MG63 (cell line): Measurements from ENCODE around the gene SLC39A8. TPM values are rescaled to one million over a fixed set of nuclear protein-coding genes. Genes with fewer than 3 reads are reported as not detected.
A peak's percentile ranks its signal among the peaks of the same experiment; 100 is the strongest.

Experiments
- DNase-seq: peaks from one replicate; pipeline ENCODE4 v3.0.0-alpha.2; 2020
- H3K27me3 ChIP-seq: fragments of 250-450 bp; sonication (Bioruptor Pico); 2 replicates; pipeline ENCODE4 v1.5.1; 2020; ENCODE audit warnings: mild to moderate bottlenecking, moderate library complexity
- H3K36me3 ChIP-seq: fragments of 250-450 bp; sonication (Bioruptor Pico); 2 replicates; pipeline ENCODE4 v1.5.1; 2020; ENCODE audit warnings: mild to moderate bottlenecking, moderate library complexity
- H3K4me3 ChIP-seq: fragments of 250-450 bp; sonication (Bioruptor Pico); 2 replicates; pipeline ENCODE4 v1.5.1; 2020; ENCODE audit warnings: mild to moderate bottlenecking, moderate library complexity
- H3K9me3 ChIP-seq: fragments of 250-450 bp; sonication (Bioruptor Pico); 2 replicates; pipeline ENCODE4 v1.5.1; 2020; ENCODE audit warnings: mild to moderate bottlenecking, moderate library complexity
- total RNA-seq: library from RNA; depleted of rRNA; stranded (reverse); fragments of >200 nt; shearing (Covaris generic); gene quantifications from 2 replicates; pipeline ENCODE4 v1.2.3, GENCODE V29; 2014; ENCODE audit warnings: low replicate concordance

Gene SLC39A8
- total RNA-seq, 1 experiment from 2014 or later, result 5.5 TPM

GRCh38 chr4:102345795-102346100 is 466 bp upstream of the SLC39A8 start:
- H3K27me3 ChIP-seq, result no peaks in the 10 kb centered on the region
- H3K9me3 ChIP-seq, result no peaks in the 10 kb centered on the region
- H3K4me3 ChIP-seq, result peak overlapping the region; percentile 55
- no peak for DNase-seq
- H3K36me3 ChIP-seq, result no peaks in the 10 kb centered on the region

GRCh38 chr4:102344520-102344953 is 745 bp downstream of the SLC39A8 start:
- no peaks in the 10 kb centered on the region for H3K9me3 ChIP-seq
- no peaks in the 10 kb centered on the region for H3K27me3 ChIP-seq
- peak overlapping the region; percentile 55 for H3K4me3 ChIP-seq
- DNase-seq, result peak; percentile 45
- no peaks in the 10 kb centered on the region for H3K36me3 ChIP-seq

DNA sequence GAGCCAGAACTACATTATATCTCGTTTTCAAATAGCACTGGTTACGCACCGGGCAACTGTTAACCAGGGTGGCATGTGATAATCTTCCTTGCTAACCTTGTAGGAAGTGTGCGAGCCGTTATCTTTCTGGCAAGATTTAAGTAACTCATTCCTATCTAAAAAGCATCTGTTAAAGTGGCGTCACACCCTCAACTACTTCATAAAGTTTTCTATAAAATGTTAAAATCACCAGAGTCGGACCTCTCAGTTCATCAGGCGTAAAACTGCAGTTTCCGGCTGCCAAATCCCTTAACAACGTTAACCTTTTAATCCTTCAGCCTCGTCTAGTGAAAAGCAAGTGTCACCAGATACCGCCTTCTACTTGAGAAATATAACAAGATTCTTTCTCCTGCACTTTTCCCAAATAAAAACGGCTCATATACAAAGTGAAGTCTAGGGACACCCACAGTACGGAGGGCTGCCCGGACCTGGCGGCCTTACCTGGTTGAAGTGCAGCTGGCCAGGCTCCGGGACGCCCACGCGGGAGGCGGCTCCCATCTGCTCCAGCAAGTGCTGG is 1.2 kb downstream of the SLC39A8 start:
- no peak for DNase-seq
- Histone ChIP-seq H3K36me3 (no peaks in the 10 kb centered on the region), H3K4me3 (peak overlapping the region; percentile 55), H3K27me3 (no peaks in the 10 kb centered on the region), H3K9me3 (no peaks in the 10 kb centered on the region)

- DNase-seq, result no peak
- H3K4me3 ChIP-seq, result no peak overlapping the region
- no peaks in the 10 kb centered on the region for H3K36me3 ChIP-seq
- H3K27me3 ChIP-seq, result no peaks in the 10 kb centered on the region
- H3K9me3 ChIP-seq, result no peaks in the 10 kb centered on the region
Observed at GRCh38 chr4:102342404-102343074, 2.7 kb downstream of the SLC39A8 start.

- Histone ChIP-seq H3K36me3 (no peaks in the 10 kb centered on the region), H3K27me3 (no peaks in the 10 kb centered on the region), H3K9me3 (no peaks in the 10 kb centered on the region), H3K4me3 (no peak overlapping the region)
- DNase-seq, result no peak
Observed at GRCh38 chr4:102341201-102341600, 4.1 kb downstream of the SLC39A8 start.

DNA sequence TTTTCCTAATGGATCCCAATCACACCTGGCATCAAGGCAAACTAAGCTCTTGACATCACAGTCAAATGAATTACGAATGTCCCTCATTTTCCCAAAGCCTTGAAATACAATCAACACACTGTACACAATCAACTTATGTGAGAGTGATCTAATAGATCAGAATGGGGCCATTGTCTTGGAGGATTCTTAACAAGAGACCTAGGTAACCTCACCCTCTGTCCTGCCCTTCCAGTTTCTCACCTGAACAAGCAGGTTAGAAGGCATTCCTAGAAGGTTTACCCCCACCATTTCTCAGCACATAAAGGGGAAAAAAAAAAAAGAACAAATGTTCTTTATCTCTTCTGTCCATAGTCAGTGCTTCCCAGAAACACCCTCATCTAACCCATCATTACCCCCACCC is 6.3 kb downstream of the SLC39A8 start:
- Histone ChIP-seq H3K4me3 (no peak overlapping the region), H3K36me3 (no peaks in the 10 kb centered on the region), H3K27me3 (no peaks in the 10 kb centered on the region), H3K9me3 (no peaks in the 10 kb centered on the region)
- no peak for DNase-seq

- no peak for DNase-seq
- H3K36me3 ChIP-seq, result no peaks in the 10 kb centered on the region
- no peaks in the 10 kb centered on the region for H3K27me3 ChIP-seq
- no peaks in the 10 kb centered on the region for H3K9me3 ChIP-seq
- H3K4me3 ChIP-seq, result no peak overlapping the region
Observed at GRCh38 chr4:102338405-102338804, 6.9 kb downstream of the SLC39A8 start.

DNA sequence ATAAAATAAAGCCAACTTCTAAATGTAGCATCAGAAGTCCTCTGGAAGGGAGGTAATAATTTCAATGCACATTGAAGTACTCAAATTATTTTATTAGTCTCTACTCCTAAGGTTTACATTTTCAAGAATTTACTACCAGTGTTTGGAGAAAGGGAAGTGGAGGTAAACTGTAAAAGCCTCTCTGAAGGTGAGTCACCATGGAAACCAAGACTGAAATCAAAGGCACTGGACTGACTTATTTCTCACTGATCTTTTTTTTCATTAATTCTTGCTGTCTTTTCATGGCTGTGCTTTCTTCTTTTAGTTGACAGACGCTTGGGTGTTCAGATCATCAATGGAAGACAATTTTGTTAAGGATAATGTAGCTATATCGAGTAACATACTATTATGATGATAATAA is 9.7 kb downstream of the SLC39A8 start:
- DNase-seq, result no peak
- H3K27me3 ChIP-seq, result no peaks in the 10 kb centered on the region

GRCh38 chr4:102334624-102335023 is 10.7 kb downstream of the SLC39A8 start:
- Histone ChIP-seq H3K36me3 (no peaks in the 10 kb centered on the region), H3K4me3 (no peak overlapping the region), H3K9me3 (no peaks in the 10 kb centered on the region), H3K27me3 (no peaks in the 10 kb centered on the region)
- no peak for DNase-seq

More for the DNA sequence above, 9.7 kb downstream of the SLC39A8 start:
- no peaks in the 10 kb centered on the region for H3K9me3 ChIP-seq
- no peaks in the 10 kb centered on the region for H3K36me3 ChIP-seq
- no peak overlapping the region for H3K4me3 ChIP-seq

- H3K9me3 ChIP-seq, result no peaks in the 10 kb centered on the region
- H3K27me3 ChIP-seq, result no peaks in the 10 kb centered on the region
- no peaks in the 10 kb centered on the region for H3K36me3 ChIP-seq
- DNase-seq, result no peak
- no peak overlapping the region for H3K4me3 ChIP-seq
Observed at GRCh38 chr4:102333787-102334186, 11.5 kb downstream of the SLC39A8 start.

GRCh38 chr4:102328045-102328444 is 17.2 kb downstream of the SLC39A8 start:
- no peak for DNase-seq
- H3K9me3 ChIP-seq, result no peaks in the 10 kb centered on the region
- no peak overlapping the region for H3K4me3 ChIP-seq
- H3K36me3 ChIP-seq, result no peaks in the 10 kb centered on the region
- H3K27me3 ChIP-seq, result no peaks in the 10 kb centered on the region

- H3K27me3 ChIP-seq, result no peaks in the 10 kb centered on the region
- no peaks in the 10 kb centered on the region for H3K36me3 ChIP-seq
- no peak overlapping the region for H3K4me3 ChIP-seq
- no peak for DNase-seq
- no peaks in the 10 kb centered on the region for H3K9me3 ChIP-seq
Observed at GRCh38 chr4:102326951-102327350, 18.3 kb downstream of the SLC39A8 start.

DNA sequence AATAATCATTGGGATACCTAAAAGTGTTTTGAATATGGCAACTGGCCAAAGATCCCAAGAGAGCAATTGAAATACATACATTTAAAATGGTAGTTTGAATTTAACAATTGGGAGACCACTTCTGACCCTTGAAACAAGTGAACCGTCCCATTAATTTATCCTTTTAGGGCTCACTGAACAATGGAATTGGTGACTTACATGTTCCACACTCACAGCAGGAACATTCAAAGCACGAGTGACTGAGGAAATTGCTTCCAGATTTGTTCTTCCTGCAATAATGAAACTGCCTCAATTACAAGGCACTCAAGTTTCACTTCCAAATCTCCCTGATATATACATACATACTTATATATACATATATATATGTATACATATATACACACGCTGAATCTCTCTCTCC is 20.6 kb downstream of the SLC39A8 start:
- H3K9me3 ChIP-seq, result no peaks in the 10 kb centered on the region
- no peaks in the 10 kb centered on the region for H3K36me3 ChIP-seq
- no peak overlapping the region for H3K4me3 ChIP-seq
- DNase-seq, result no peak
- no peaks in the 10 kb centered on the region for H3K27me3 ChIP-seq

DNA sequence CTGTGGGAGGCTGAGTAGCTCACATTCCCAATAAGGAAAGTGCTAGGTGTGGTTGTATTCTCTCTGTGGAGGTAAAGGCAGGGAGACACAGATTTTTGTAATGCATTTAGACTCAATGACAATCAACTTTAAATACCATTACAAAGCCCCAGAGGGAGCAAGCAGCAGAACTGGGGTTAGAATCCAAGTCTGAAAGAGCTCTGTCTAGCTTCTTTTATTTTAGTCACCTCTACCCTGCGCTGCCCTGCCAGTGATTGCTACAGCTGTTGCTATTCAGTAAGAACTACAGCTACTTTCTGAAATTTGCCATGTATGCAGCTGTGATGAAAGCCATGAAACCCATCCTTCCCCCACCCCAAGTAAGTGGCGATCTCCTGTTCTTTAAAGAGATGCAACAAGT is 22.5 kb downstream of the SLC39A8 start:
- no peak for DNase-seq
- no peak overlapping the region for H3K4me3 ChIP-seq
- no peaks in the 10 kb centered on the region for H3K36me3 ChIP-seq
- H3K27me3 ChIP-seq, result no peaks in the 10 kb centered on the region
- no peaks in the 10 kb centered on the region for H3K9me3 ChIP-seq

- H3K9me3 ChIP-seq, result no peaks in the 10 kb centered on the region
- no peak for DNase-seq
Observed at GRCh38 chr4:102321260-102321995, 23.9 kb downstream of the SLC39A8 start.

DNA sequence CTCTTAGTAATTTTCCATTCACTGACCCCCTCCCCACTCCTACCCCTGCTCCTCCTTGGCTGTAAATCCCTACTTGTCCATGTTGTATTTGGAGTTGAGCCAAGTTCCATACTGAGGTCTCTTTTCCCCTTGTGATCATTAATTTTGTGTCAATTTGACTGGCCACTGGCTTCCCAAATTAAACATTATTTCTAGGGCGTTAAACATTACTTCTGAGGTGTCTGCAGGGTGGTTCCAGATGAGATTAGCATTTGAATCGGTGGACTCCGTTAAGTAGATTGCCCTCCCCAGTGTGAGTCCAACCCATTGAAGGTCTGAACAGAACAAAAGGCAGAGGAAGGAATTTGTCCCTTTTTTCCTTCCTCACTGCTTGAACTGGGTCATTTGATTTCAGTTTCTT is 25.7 kb downstream of the SLC39A8 start:
- Histone ChIP-seq H3K36me3 (no peaks in the 10 kb centered on the region), H3K9me3 (no peaks in the 10 kb centered on the region), H3K27me3 (no peaks in the 10 kb centered on the region), H3K4me3 (no peak overlapping the region)
- DNase-seq, result no peak

More at GRCh38 chr4:102321260-102321995, 23.9 kb downstream of the SLC39A8 start:
- Histone ChIP-seq H3K27me3 (no peaks in the 10 kb centered on the region), H3K4me3 (no peak overlapping the region), H3K36me3 (no peaks in the 10 kb centered on the region)

DNA sequence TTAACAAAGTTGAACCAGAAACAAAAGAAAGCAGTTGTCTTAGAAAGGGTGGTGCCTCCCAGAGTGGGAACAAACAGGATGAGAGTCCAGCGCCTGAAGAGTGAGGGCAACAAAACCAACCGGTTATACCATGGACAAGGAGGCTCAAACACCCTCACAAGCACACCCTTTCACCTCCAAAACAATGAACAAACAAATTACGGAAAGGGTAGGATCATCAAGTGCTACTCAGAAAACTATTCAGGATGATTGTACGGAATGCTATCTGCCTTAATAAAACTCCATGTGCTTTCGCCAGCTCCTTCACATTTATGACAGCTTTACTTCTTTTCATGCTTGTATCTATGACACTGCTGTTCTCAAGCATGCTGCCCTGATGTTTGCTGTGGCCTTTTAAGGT is 26.8 kb downstream of the SLC39A8 start:
- H3K4me3 ChIP-seq, result no peak overlapping the region
- DNase-seq, result no peak
- H3K36me3 ChIP-seq, result no peaks in the 10 kb centered on the region
- no peaks in the 10 kb centered on the region for H3K9me3 ChIP-seq
- H3K27me3 ChIP-seq, result no peaks in the 10 kb centered on the region

- Histone ChIP-seq H3K9me3 (no peaks in the 10 kb centered on the region), H3K4me3 (no peak overlapping the region), H3K27me3 (no peaks in the 10 kb centered on the region), H3K36me3 (no peaks in the 10 kb centered on the region)
- DNase-seq, result no peak
Observed at GRCh38 chr4:102318105-102318504, 27.2 kb downstream of the SLC39A8 start.
